Measurements from ENCODE around the gene SALL4.

- no peak for TF ChIP-seq CTCF (IDR thresholded peaks at IDR 0.05; ENCODE audit: extremely low read depth in 1 of 2, insufficient read depth in 1 of 2, low read depth in 1 of 2, low read length in 2 of 2)
- TF ChIP-seq POLR2AphosphoS5 (IDR thresholded peaks at IDR 0.05; ENCODE audit: insufficient read depth, low read depth, low read length): no peak
- TF ChIP-seq FOS (IDR thresholded peaks at IDR 0.05; ENCODE audit: borderline replicate concordance, insufficient read depth, low read length): no peak
Measured at GRCh38 chr20:51840865-51841264, 38.5 kb upstream of the SALL4 start.

Data from endothelial cell of umbilical vein (primary cell).